H54 (cell line): ENCODE results near the gene TLR4.
A peak's percentile ranks its signal among the peaks of the same experiment; 100 is the strongest.

Experiments
- DNase-seq: peaks from one replicate; pipeline ENCODE4 v3.0.0; 2011; ENCODE audit warnings: low spot score, mixed read lengths; ENCODE audit not compliant: insufficient read length
- FAIRE-seq: peaks from 3 replicates; lab custom pipeline; 2011; peaks lifted over from hg19 to GRCh38; lab: Jason Lieb, UNC
- POLR2A ChIP-seq: IDR thresholded peaks from 2 replicates; pipeline ENCODE4 v1.6.1; 2011; ENCODE audit warnings: low read depth, mild to moderate bottlenecking, low read length

Gene TLR4

DNA sequence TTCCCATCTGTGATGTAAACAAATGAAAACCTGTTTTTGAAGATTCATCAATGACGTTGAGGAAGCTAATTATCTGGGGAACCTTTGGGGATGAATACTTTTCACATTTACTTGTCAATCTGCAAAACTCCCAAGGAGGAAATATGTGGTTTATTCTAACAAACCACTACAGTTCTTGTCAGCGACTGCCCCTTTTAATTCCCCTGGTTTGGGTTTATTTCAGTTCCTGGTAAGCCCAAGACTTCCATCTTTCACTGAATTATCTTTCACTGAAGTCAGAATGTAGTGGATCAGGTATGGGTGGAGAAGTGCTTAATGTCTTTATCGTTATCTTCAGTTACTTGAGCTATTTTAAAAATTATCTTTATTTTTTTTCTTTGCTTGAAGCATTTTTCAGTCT is 40.2 kb downstream of the TLR4 start:
- no peak for TF ChIP-seq POLR2A
- DNase-seq (no peak), FAIRE-seq (no peak)

DNA sequence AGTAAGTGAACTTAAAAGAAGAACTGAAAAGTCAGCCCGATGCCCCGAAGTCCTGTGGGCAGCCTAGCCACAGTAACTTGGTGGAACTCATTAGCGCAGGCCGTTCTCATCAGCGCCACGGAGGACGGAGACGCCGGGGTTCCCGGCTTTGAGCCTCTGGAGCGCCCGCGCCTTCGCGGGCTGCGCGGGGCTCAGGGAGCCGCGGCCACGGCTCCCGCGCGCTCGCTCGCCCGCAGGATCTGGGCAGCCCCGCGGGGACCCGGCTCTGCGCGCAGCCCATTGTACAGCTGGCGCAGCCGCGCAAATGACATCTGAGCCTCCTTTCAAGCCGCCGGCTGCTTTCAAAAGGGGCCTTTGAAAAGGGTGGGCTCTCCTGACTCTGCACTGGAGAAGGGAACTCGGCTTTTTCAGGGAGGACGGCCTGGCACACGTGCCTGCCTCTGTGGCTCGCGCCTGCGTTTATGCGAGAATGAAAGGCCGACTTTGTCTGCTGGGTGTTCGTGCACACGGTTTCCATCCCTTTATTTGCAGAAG is 40.7 kb downstream of the TLR4 start:
- no peak for TF ChIP-seq POLR2A
- FAIRE-seq (no peak), DNase-seq (no peak)

DNA sequence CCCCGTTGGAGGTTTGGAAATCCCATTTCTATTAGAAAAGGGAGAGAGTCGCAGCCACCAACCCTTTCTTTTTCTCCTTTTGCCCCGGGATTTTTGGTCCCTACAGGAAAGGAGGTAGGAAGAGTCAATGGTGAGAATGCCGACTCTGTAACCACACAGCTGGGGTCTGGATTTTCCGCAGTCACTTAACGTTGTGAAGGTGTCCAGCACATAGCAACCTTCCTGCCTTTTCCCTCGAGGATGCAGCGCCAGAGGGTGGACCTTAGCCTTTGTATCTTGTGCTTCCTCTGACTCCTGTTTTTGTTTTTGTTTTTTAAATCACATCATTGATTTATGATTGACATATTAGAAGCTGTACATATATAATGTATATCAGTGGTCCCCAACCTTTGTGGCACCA is 41.4 kb downstream of the TLR4 start:
- no peak for TF ChIP-seq POLR2A
- DNase-seq (no peak), FAIRE-seq (no peak)

DNA sequence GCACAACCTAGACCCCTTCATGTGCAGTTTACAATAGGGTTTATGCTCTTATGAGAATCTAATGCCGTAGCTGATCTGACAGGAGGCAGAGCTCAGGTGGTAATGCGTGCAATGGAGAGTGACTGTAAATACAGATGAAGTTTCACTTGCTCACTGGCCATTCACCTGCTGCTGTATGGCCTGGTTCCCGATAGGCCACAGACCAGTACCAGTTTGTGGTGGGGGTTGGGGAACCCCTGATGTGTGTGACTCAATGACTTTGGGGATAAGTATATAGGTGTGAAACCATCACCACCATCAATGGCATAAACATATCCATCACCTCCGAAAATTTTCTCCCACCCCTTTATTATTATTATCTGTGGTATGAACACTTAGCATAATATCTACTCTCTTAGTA is 42.1 kb downstream of the TLR4 start:
- FAIRE-seq: no peak
- no peak for DNase-seq
- TF ChIP-seq POLR2A: no peak

DNA sequence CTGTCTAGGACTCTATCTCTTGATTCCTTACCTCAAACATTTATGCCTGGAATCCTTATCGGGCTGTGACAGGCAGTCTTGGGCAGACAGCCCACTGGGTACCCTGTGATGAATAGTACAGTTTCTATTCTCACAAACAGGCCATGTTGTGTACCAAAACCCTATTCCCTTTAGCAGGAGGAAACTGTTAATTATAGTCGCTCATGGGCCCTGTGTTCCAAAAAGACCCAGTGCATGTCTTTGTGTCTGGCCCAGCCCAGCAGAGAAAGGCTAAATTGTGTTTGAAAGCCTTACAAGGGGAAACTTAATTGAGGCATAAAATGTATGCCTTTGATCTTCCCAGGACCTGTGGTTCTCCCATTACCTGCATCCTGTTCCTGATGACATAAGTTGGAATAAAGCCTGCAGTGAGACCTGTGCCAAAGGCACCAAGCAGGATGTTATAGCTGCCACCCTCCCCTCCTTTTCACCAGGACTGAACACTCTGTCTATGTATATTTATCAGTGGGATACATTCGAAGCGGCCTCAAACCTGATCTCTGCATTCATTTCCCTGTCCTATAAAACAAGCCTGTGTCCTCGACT is 43.3 kb downstream of the TLR4 start:
- DNase-seq (no peak), FAIRE-seq (no peak)
- TF ChIP-seq POLR2A: no peak

DNA sequence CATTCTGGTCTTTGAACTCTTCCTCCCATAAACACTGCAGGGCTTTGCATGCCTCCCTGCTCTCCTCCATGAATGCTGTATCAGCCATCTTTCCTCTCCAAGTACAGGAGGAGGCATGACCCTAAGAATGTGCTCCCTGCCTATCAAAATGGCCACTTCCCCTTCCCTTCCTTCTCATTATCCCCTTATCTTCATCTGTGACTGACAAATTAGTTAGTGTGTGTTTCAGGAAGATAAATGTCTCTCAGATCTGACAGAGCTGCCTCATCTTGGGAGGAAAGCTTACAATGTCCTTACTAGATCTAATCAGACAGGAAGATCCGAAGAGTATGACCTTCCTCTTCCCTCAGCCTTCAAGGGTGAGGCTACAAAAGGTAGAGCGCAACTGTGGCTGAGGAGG is 46.2 kb downstream of the TLR4 start:
- DNase-seq (no peak), FAIRE-seq (no peak)
- no peak for TF ChIP-seq POLR2A

DNA sequence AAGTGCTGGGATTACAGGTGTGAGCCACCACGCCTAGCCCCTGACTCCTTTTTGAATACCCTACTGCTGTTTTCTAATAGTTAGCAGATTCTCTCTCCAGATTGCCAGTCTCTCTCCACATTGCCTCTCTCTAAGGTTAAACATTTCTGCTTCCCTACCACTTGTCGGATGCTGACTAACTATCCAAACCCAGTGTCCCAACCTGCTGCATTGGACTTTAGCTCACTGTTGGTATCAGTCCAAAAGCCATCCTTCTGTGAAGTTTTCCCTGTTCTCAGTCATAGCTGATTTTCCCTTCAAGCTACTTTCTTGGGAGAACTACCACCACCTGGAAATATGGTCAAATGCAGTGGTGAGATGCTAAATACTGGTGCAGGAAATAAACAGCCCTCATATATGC is 48.7 kb downstream of the TLR4 start:
- DNase-seq: no peak
- TF ChIP-seq POLR2A: no peak
- FAIRE-seq: no peak

DNA sequence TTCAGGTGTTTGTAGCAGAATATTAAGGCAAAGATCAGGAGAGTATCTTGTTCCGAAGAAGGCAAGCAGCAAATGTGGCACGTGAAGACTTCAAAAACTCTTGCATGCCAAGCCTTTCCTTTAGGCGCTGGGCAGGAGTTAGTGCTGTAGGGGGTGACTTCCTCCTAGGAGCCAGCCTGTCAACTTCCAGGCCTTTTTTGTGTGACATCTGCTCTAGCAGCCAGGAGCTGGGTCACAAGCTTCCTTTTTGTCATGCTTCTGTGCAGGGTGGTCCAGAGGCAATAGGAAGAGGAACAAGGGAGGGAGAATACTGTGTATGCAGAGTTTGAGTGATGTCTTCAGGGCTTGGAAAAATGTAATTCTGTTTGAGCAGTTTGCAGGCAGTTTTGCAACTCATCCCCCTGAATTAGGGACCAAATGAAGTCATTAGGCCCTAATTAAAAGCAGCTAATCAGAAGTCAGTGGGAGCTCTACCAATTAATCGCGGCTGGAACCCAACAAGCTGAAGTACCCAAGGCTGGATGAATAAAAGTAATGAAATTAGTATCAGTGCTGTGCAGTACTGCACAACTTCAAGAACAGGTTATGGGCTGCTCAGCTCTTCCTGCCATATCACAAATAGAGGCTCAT is 53.5 kb downstream of the TLR4 start:
- FAIRE-seq (no peak), DNase-seq (no peak)
- TF ChIP-seq POLR2A: no peak

DNA sequence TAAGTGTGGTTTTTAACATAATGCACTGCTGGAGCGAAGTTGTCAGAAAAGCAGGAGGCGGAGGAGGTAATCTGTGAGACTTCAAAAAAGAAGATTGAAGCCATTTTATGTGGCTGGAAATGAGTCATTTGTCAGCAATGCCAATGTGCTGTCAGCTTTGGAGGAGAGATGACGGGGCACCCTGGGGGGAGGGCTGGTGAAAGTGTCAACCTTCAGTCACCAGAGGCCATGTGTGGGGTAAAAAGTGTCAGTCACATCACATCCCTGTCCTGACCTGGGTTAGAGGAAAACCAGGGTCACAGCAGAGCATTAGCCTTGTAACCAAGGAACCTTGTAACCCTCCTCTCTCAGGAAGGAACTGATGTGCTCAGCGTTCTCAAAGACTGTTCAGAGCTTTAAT is 59.1 kb downstream of the TLR4 start:
- TF ChIP-seq POLR2A: no peak
- DNase-seq (peak; percentile 44), FAIRE-seq (peak; percentile 89)

DNA sequence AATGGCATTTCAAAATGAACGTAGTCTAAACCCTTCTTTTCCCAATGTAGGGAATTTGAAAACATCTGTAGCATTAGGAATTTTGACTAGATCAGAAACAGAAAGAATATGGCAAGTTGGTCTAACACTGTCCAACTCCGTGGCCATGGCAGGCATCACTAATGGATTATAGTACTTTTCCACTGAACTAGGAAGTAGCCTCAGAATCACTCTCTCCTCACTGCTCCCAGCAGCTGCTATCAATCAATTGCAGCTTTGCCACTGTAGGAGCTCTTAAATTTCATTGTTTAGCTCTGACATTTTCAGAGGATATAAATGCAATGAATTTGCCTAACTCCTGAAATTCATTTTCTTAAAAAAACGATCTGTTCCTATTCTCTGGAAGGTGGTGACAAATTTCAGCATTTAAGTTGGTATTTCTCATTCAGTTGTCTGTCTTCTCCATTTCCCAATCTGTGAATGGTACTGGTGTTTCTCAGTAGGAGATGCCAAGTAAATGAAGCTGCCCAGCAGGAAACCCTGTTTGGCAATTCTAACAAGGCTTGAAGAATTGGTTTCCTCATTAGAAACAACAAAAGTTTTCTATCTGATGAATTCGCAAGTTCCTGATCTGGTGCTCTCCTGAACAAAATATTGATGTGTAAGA is 64.7 kb downstream of the TLR4 start:
- no peak for FAIRE-seq
- no peak for TF ChIP-seq POLR2A
- DNase-seq: no peak

DNA sequence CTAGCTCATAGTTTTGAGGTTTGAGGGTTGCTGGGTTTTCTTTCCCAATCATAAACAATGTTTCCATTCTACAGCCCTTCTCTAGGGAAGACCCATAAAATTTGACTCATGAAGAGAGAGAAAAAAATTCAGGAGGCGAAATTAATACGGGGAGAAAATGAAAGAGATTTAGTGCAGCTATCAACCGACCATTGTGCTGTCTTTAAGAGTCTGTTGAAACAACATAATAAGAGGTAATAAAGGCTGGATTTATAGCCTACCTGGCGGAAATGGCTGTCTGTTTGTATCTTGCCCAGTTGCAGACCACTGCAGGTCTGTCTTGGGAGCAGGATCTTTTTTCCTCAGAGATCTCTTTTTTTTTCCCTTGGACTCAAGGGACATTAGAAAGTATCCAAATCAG is 66.9 kb downstream of the TLR4 start:
- FAIRE-seq (no peak), DNase-seq (no peak)
- TF ChIP-seq POLR2A: no peak

DNA sequence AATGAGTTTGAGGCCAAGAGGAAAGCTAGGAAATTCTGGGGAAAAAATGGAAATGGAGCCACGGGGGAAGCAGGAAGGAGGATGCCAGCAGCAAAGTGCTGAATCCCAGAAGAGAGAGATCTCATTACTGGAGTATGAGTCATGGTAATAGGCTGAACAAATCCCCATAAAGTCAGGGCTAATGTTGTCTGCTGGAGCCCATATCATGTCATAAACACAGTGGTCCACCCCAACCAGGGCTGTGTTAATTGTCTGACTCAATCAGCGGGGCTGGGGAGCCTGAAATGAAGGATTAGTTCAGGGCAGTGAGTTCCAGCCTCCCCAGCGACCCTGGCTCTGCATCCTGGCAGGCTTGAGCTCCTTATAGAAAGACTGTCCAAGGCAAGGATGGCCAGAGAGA is 68.8 kb downstream of the TLR4 start:
- peak; percentile 52 for DNase-seq
- FAIRE-seq: peak; percentile 99
- no peak for TF ChIP-seq POLR2A
